ENCODE measurements around the gene RPS6KA5.

Gene RPS6KA5

DNA sequence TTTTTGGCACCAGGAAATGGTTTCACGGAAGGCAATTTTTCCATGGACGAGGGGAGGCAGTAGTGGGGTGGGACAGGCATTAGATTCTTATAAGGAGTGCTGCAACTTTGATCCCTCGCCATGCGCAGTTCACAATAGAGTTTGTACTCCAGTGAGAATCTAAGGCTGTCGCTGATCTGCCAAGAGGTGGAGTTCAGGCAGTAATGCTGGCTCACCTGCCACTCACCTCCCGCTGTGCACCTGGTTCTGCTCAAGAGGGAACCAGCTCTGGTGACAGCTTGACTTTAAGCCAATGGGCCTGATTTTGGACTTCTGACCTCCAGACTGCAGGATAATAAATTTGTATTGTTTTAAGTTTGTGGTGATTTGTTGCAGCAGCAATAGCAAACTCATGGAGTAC is 163.4 kb downstream of the RPS6KA5 start:
- no peak overlapping the region for H3K27ac ChIP-seq
- TF ChIP-seq, protein P1, sequence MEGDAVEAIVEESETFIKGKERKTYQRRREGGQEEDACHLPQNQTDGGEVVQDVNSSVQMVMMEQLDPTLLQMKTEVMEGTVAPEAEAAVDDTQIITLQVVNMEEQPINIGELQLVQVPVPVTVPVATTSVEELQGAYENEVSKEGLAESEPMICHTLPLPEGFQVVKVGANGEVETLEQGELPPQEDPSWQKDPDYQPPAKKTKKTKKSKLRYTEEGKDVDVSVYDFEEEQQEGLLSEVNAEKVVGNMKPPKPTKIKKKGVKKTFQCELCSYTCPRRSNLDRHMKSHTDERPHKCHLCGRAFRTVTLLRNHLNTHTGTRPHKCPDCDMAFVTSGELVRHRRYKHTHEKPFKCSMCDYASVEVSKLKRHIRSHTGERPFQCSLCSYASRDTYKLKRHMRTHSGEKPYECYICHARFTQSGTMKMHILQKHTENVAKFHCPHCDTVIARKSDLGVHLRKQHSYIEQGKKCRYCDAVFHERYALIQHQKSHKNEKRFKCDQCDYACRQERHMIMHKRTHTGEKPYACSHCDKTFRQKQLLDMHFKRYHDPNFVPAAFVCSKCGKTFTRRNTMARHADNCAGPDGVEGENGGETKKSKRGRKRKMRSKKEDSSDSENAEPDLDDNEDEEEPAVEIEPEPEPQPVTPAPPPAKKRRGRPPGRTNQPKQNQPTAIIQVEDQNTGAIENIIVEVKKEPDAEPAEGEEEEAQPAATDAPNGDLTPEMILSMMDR (conservative IDR thresholded peaks at IDR 0.05), result no peak

DNA sequence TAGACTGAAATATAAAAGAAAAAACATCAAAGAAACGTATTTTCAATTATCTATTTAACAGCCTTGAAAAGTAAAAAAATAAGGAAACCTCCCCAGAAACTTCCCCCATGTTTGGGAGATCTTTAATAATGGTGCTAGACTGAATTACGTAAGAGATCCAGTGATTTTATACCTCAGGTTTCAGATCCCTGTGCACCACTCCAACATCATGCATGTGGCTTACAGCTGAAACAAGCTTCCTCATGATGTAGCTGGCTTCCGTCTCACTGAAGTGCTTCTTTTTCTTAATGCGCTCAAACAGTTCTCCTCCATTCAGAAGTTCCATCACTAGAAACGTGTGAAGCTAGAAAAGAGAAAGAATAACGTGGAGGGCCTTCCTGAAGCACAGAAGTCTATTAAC is 166.2 kb downstream of the RPS6KA5 start:
- TF ChIP-seq, protein P1 (conservative IDR thresholded peaks at IDR 0.05), result no peak
- H3K27ac ChIP-seq, result no peak overlapping the region

DNA sequence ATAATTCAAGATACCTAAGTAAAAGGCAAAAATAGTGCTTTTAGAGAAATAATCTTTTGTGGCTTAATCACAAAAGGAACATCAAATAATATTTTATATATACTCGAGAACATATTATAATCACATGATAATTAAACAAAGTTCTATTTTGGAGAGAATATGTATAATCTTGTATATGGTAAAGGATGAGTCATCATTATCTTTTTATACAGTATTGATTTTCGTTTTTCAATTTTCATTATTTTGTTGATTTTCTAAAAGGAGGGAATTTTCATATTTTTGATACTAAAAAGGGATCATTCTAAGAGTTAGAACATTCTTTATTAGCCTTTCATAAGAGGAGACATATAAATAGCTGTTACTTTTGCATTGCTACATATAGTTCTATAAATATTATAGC is 166.9 kb downstream of the RPS6KA5 start:
- no peak overlapping the region for H3K27ac ChIP-seq
- TF ChIP-seq, protein P1 (conservative IDR thresholded peaks at IDR 0.05), result no peak

DNA sequence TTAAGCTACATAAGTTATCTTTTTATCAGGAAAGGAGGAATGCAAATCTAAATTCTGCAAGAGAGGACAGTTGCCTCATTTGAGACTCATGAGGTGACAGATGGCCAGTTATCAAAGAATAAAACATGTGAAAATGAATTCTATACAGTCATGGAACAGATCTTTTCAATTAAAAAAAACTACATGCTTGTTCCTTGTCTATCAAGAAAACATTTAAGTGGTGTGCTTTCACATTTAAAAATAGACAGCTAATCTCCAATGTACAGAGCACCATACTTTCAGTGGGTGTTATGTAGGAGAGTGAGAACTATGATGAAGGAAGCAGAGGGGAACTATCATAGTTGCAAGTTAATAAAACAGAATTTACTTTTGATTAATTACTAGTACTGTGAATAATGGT is 167.5 kb downstream of the RPS6KA5 start:
- H3K27ac ChIP-seq, result no peak overlapping the region
- TF ChIP-seq, protein P1 (conservative IDR thresholded peaks at IDR 0.05), result no peak

DNA sequence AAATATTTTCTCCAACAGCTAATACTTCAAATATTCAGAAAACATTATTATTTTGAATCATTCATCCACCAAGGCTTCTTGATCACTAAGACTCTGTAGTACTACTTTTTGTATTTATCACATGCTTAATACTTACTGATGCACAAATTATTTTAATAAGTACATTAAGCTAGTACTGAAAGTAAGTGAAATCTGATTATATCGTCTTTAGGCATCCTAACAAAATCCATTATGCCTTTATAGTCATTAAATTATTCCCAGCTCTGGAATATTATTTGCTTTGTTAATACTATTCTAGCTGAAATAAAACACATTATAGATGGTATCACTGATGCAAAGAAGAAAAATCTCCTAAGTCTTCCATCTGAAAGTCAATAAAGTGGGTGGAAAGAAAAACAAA is 169.1 kb downstream of the RPS6KA5 start:
- TF ChIP-seq, protein P1 (conservative IDR thresholded peaks at IDR 0.05), result no peak
- H3K27ac ChIP-seq, result no peak overlapping the region

DNA sequence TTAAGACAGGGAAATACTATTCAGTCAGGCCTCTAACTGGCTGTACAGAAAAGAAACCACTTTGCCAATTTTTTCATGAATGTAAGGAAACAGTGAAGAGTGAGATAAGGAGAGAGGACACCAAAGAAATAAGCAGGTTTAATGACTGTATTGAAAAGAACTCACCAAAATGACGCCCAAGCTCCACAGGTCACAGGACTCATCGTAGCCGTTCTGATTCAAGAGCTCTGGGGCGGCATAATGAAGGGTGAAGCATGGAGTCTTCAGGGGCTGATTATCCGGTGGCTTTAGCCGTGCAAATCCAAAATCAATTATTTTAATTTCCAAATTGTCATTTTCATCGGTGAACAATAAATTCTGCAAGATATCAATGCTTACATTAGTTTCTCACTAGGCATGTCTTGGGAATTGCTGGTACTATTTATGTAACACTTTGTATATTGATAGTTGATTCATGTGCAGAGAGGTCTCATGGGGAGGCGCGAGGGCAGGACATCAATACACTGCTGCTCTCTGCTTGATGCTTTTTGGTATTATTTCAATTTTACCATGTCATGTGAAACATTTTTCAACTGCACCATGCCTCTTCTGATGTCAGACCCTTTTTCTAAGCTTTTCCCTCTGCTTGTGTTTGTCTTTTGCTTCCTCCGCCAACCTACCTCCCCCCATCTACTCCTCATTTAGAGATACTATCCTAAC is 170.0 kb downstream of the RPS6KA5 start:
- TF ChIP-seq, protein P1 (conservative IDR thresholded peaks at IDR 0.05), result no peak

DNA sequence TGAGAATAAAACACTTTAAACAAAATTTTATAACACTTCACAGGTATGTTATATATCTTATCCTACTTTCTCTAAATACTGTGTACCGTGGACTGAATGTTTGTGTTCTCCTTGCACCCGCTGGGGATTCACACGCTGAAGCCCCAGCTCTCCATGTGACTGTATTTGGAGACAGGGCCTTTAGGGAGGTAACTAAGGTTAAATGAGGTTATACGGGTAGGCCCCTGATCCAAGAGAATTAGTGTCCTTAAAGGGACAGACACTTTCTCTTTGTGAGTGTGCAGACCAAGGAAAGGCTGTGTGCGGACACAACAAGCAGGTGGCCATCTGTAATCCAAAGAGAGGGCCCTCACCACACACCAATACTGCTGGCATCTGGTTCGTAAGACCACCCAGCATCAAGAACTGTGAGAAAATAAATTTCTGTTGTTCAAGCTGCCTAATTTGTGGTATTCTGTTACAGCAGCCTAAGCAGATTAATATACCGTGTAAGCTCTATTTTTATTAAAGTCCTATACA is 174.1 kb downstream of the RPS6KA5 start:
- TF ChIP-seq, protein P1 (conservative IDR thresholded peaks at IDR 0.05), result no peak
- H3K27ac ChIP-seq, result no peak overlapping the region

More for the DNA sequence above, 170.0 kb downstream of the RPS6KA5 start:
- H3K27ac ChIP-seq, result no peak overlapping the region

Measured in VCaP (cell line).